ENCODE results near the gene FAM163B.

- TF ChIP-seq POLR2A (IDR thresholded peaks at IDR 0.05) (no peak), CTCF (IDR thresholded peaks at IDR 0.05) (no peak), EP300 (IDR thresholded peaks at IDR 0.05) (no peak)
Observed at GRCh38 chr9:133531293-133531692, 77.9 kb downstream of the FAM163B start.
